Endometrium (tissue), 2 donors: Measurements from ENCODE around the gene CDH24.

ENCODE experiments used
- FAIRE-seq: peaks from 2 replicates; lab custom pipeline; 2012; peaks lifted over from hg19 to GRCh38; lab: Jason Lieb, UNC
- donor health status: control.
- donor health status: control.

CDH24 gene

DNA sequence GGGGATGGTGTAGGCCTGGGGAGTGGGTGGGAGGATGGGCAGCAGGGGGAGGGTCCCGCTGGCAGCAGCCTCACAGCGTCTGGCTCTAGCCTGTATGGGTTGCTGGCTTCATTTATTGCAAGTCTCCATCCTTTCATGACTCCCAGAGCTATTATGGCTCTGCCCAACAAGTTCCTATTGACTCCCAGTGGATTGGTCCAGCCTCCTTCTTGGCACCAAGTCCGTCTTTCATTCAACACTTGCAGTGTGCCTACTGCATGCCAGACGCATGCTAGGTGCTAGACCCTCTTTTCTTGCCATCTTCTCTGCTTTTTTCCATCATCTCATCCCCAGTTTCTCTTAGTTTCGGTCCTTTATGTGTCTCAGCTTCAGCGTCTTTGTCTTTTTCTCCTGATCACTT is 14.2 kb downstream of the CDH24 start:
- FAIRE-seq, result no peak

DNA sequence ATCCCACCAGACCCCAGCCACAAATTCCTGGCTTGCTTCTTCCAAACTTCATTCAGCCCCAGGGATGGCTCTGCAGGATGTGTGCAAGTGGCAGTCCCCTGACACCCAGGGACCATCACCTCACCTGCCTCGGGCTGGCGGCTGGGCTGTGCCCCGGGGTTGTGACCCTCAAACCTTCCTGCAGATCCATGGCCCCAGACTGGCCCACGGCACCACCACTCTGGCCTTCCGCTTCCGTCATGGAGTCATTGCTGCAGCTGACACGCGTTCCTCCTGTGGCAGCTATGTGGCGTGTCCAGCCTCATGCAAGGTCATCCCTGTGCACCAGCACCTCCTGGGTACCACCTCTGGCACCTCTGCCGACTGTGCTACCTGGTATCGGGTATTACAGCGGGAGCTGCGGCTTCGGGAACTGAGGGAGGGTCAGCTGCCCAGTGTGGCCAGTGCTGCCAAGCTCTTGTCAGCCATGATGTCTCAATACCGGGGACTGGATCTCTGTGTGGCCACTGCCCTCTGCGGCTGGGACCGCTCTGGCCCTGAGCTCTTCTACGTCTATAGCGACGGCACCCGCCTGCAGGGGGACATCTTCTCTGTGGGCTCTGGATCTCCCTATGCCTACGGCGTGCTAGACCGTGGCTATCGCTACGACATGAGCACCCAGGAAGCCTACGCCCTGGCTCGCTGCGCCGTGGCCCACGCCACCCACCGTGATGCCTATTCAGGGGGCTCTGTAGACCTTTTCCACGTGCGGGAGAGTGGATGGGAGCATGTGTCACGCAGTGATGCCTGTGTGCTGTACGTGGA is 15.0 kb downstream of the CDH24 start, which contains the start of gene PSMB11:
Gene PSMB11, plus strand, starts transcription at position 51 of the 804 bp plus-strand sequence. Its CDS starts 14 bp downstream, at position 65.
- no peak for FAIRE-seq

DNA sequence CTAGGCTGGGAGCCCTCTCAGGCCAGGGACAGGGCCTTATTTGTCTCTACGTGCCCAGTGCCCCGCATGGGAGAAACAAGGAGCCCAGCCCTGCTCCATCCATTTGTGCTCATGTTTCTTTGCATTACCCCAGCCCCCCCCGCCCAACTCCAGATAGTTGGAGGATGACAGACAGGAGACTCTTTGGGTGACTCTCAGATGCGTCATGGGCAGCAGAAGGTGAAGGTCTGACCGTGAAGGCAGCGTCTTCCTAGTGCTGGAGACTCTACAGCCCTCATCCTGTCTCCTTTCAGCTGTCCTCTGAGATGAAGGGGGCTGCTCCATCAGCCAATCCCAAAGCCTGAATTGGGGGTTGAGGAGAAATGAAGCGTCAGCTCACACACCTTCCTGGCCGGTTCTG is 15.6 kb downstream of the CDH24 start:
- FAIRE-seq, result no peak

DNA sequence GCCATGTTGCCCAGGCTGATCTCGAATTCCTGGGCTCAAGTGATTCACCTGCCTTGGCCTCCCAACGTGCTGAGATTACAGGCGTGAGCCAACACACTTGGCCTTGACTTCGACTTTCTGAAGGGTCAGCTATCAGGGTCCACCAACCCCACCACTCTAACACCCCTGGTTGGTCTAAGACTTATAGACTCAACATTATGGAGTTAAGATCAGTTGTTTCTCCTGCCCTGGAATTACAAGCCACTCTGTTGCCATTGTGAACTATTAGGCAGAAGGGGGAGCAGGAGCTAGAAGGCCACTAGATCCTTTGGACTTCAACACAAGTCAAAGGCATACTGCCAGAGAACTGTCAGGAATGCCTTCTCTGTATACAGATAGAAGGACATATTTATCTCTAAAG is 17.2 kb downstream of the CDH24 start:
- FAIRE-seq, result no peak

DNA sequence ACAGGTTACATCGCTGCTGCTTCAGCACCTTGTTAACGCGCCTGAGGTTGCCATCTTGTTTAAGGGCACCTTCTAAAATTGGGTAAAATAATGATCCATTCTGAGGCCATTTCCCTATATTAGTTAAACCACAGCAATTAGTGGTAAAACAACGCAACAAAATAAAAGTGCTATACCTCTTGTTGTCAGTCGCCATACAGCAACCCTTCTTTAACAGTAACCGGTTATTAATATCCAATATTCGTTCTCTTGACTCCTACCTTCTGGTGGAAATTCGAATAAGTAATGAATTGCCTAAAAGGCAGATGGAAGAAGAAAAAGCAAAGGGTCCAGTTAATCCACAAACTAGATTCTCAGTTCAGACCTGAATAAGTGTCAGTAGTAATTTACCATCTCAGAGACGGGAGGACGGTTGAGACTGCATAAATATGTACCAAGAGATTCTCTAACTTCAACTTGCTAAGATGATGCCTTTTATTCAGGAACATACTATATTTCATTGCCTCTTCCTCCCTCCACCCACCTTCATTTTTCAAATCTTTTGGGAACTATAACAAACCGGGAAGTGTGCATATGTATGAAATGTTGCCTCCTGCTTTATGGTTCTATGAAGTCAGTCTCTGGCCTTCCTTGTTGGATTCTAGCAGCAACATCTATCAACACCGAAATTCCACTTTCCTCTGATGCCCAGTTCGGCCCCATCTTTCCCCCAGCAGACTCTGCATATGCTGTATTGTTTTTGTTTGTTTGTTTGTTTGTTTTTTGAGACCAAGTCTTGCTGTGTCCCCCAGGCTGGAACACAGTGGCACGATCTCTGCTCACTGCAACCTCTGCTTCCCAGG is 21.8 kb downstream of the CDH24 start:
- FAIRE-seq, result no peak

DNA sequence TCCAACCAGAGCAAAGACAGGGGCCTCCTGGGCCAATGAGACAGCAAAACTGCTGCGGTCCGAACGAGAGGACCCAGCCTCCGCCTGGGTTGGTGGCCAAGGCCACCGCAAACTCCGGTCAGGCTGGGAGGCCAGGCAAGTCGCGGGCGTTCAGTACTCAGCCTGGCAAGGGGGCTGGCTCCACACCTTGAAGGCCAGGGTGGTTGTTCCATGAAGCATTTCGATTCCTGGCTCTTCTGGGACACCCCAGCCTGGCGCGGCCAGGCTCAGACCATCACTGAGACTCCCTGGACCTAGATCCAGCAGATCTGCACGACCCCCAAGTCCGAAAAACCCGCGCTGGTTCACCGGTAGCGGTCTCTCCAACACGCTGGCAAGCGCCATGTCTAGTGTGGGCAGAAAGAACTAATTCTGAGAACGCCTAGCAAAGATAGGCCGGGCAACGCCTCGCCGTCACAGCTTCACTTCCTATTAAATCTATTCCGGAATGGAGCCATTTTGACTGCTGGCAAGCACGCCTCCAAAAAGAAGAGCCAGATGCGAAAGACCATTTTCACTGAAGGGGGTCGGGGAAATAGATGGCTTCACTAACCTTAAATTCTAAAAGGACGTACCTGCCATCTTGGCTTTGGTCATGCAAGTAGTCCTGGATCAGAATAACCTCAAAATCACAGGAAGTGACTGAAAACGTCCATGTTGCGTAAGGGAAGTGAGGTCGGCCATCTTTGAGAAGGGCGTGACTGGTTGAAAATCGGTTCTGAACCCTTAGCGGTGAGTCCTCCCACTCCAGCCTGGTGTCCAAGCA is 22.6 kb downstream of the CDH24 start, which contains the start of gene PSMB5:
Gene PSMB5, minus strand, starts transcription at position 403 of the 805 bp plus-strand sequence. Its CDS starts 19 bp downstream, at position 384.
- no peak for FAIRE-seq

DNA sequence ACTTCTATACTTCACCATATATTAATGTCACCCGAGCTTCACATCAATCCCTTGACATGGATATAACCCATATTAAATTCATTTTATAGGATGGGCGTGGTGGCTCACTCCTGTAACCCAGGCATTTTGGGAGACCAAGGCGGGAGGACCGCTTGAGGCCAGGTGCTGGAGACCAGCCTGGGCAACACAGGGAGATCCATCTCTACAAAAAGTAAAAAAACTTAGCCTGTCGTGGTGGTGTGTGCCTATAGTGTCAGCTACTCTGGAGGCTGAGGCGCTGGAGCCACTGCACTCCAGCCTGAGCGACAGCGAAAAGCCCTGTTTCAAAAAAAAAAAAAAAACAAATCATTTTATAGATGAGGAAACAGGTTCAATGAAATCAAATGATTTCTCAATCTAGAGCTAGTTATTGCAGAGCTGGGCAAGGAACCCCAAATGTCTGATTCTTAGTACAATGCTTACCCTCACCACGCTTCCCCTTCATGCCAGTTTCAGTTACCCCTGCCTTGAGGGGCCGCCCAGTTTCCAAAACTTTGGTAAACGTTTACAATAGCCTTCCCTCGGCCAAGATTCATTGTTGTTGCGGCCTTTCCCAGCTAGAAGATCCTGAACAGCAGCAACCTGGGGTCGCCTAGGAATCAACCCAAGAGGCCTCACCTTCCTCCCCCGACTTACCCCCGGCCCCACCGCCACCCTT is 23.4 kb downstream of the CDH24 start:
- no peak for FAIRE-seq

DNA sequence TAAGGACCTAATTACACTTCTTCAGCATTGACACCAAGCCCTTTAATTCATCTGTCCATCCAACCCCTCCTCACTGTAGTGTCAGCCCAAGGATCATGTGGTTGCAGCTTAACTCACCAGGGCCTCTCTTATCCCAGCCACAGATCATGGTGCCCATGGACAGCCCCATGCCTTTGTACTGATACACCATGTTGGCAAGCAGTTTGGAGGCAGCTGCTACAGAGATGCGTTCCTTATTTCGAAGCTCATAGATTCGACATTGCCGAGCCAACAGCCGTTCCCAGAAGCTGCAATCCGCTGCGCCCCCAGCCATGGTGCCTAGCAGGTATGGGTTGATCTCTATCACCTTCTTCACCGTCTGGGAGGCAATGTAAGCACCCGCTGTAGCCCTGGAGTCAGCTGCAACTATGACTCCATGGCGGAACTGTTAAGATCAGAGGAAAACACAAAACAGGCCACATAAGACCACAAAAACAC is 24.0 kb downstream of the CDH24 start:
- FAIRE-seq, result no peak

DNA sequence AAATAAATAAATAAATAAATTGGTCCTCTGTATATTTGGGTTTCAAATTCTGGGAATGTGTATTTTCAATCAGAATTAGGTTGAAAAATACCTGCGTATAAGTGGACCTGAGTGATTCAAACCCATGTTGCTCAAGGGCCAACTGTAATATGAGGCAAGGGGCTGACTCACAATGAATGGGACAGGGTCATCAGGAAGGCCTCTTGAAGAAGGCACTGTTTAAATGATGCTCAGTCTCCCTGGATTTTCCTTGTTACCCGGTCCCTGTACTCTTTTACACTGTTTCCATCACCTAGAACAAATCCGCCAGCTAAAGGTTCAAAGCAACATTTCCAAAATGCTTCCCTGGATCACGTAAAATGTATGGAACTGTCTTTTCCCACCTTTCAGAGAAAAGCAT is 26.4 kb downstream of the CDH24 start:
- no peak for FAIRE-seq

DNA sequence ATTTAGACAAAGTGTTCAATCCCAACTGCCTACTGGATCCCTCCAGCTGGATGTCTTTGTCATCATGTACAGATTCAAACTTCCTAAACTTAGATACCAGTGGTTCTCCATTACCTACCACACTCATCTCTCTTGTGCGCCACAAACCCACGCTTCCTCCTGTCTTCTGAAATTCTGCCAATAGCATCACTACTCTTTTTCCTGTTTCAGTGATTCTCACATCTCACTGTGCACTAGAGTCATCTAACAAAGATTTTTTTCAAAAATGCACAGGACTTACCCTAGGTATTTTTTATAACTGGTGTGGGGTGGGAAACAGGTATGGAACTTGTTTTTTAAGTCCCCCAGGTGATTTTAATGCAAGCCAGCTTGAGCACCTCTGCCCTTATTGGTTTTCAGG is 28.5 kb downstream of the CDH24 start:
- no peak for FAIRE-seq

DNA sequence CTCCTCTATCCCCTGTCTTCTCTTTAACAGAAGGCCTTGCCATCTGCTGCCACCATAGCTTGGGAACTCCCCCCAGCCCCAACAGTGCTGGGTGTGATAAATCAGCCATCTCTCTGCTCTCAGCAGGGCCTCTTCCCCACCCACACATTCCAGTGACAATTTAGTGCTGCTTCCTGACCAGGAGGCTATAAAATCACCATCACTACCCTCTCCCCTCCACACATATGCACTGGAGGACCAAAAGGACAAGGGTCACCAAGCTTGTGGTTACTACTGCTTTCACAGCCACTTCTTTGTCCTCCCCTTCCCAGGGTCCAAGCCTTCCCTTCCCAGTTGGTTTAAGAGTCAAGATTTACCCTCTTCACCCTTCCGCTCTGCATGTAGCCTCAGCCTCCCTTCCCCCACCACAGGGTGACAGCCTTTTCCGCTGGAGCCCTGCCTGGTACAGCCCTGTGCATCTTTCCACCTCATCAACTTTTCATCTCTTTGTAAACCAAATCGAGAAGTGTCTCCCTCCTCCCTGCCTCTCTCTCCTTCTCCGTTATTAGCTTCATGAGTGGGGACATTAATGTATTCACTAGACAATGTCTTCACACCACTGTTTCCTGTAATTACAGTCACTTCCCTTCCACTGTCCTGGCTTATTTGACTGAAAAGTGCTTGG is 32.0 kb downstream of the CDH24 start:
- no peak for FAIRE-seq

DNA sequence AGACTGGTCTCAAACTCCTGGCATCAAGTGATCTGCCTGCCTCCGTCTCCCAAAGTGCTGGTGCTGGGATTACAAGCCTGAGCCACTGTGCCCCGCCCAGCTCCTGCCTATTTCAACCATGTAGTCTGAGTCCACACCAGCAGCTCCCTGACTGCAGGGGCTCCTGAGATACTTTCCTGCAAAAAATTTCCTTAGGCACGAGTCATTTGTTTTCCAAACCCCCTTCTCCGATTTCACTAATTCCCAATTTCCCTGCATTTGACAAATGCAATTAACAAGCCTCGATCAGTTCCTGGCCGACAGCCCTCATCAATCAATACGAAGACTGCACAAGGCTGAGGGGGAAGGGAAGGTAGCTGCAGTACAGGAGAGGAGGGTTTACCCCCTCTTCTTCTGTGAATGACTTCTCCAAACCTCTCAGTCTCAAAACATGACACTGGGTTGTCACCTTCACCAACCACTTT is 32.7 kb downstream of the CDH24 start:
- no peak for FAIRE-seq

DNA sequence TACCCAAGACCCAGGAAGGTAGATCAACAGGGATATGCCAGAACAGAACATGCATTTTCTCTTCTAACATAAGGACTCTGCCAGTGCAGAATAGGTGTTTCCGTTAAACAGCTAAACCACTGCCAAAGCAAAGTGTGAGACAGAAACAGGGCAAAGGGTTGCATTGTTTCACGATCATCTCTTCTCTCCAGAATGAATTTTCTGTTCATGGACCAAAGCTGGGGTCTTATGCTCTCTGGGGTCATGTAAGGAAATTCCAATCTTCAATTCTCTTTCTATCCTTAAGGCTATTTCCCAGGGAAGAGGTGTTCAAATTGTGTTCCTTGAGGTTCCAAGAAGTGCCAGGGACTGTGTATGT is 33.5 kb downstream of the CDH24 start:
- no peak for FAIRE-seq

DNA sequence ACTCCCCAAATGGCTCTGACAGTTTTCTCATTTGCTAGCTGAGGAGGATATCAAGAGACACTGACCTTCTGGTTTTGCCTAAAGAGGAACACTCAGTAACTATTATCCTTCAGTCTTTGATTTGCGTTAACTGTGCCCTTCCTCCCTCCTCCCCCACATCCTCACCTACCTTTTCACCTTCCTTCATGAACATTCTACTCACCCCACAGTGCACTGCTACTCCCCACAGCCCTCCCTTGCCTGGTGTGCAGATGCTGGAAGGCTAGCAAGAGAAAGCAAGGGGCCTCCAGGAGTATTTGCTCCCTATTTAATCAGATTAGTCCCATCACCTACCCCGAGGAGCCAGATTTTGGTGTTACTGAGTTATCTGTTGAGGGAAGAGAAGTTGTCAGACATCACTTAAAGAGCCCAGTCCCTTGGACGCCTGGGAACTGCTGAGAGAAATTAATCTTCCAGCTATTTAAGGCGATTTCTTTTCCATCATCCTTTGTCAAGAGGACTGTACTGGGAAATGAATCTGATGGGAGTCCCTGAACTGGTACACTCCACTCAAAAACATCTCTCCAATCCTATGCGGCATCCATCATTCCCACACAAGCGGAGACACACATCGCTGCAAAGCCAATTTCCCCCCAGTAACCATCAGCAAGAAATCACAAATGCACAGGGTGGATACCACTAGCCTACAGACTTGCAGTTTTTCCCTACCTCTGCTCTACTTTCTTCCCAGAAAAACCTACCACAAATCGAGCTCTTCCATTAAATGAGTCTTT is 34.1 kb downstream of the CDH24 start:
- no peak for FAIRE-seq

DNA sequence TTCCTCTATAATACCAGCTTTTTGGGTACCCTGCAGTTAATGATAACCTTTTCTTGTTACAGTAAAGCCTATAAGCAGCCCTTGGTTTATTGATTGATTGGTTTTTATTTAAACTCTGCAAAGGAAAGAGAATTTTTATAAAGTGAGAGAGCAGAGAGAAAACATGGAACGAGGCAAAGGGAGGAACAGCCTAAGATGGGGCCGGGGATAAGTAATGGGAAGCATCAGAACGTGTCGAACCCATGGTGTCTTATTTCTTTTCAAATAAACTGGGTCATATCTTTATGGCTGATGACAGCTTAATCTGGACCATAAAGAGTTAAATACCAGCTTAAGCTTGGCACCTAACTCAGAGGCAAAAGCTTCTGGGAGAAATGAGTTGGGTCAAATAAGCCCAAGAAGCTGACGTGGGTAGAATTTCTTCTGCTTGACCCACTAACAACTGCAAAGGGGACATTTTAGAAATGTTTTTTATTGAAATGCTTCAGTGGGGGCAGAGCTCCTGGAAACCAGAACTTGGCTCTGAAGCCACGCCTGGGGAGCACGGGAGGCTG is 35.4 kb downstream of the CDH24 start:
- no peak for FAIRE-seq

DNA sequence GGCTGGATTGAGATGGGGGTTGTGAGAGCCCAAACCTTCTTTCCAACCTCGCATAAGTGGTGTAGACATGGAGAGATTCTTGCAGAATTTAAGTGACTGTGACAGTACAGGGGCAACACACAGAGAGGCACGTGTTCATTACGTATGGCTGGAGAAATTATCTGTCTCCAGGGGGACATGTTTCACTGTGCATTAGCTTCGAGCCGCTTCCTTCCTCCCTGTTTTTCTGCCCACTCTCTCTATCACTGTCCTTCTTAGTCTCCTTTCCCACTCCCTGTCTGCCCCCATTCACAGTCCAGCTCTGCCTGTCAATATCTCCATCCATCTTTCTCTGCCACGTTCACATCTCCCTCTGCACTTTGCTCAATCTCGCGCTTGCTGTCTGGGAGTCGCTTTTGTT is 35.9 kb downstream of the CDH24 start:
- no peak for FAIRE-seq

DNA sequence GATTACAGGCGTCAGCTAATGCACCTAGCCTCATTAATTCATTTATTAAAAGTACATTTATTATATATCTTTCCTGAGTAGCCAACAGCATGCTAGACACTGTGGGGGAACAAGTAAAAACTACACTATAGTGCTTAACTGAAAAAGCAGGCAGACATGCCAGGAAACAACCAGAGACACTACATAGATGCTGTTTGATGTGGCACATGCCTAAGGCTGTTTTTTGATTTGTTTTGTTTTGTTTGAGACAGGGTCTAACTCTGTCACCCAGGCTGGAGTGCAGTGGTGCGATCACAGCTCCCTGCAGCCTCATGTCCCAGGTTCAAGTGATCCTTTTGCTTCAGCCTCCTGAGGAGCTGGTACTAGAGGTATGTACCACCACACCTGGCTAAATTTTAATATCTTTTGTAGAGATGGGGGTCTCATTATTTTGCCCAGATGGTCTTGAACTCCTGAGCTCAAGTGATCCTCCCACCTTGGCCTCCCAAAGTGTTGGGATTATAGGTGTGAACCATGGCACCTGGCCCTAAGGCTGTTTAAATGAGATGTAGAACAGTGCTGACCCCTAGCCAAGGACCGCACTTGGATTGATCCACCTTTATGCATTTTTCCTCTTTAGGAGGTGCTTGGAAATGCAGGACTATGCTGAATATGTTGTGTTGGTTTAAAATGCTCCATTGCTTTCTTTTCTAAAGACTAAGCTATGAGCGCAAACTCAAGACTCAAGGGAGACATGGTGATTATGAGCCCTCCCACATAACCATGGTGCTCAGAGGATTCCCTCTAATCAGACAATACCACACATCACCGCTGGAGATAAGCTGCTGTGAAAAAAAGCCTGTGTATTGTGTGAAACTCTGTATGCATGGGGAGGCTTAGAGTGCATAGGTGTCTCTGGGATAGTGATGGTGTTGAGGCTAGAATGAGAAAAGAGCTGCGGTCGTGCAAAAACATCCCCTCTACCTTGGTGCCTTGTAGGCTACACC is 36.9 kb downstream of the CDH24 start:
- FAIRE-seq, result no peak

DNA sequence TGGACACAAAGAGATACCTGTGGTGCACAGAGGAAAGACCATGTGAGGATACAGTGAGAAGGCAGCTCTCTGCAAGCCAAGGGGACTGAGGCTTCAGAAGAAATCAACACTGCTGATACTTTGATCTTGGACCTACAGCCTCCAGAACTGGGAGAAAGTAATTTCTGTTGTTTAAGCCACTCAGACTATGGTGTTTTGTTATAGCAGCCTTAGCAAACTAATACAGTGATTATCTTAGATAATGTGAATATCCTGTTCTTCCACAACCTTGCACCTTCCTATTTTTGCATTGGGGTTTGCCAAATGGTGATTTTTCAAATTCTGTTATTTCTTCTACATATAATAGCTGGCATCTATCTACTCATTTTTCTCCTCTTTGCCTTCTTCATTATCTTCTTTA is 39.2 kb downstream of the CDH24 start:
- no peak for FAIRE-seq

DNA sequence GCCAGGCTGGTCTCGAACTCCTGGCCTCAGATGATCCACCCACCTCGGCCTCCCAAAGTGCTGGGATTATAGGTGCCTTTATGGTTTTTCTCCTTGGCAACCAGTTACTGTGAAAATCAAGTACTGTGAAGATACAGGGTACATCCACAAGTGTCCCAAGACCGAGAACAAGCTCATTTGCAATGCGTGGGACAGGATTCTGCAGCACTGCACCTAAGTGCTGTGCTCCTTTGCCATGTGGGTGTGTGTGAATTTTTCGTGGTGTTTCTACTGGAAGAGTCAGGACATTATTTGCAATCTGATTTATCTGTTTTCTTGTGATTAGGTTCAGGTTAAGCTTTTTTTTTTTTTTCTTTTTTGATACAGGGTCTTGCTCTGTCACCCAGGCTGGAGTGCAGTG is 40.2 kb downstream of the CDH24 start:
- FAIRE-seq, result no peak
